ENCODE measurements around the gene ADGRD1.

DNA sequence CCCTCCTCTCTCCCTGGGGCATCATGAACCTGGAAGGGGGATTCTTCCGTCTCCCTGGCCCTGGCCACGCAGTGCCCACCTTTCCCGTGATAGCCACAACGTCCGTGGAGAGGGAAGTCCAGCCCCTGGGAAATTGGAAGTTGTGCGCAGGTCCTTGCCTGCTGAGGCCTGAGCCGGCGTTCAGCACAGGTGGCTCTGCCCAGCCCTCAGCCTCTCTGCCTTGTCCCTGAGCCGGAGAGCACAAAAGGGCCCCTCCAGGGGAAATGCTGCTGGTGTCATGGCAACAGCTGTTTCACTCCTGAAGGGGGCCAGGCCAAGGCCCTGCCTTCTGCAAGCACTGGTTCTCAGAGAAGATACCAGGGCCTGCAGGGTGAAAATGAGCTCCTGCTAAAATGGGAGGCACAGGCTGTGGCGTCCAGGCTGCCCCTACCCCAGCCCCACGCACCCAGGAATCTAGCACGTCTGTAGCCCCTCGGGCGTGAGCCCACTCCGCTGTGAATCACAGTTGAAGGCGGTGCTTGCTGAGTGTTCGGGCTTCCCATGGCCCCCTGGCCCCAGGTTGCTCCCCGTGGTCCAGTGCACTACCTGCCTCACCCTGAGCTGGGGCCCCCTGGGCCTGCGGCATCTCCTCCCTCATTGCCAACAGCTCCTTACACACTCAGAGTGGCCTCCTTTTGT lies 149.4 kb downstream of the ADGRD1 start:
- TF ChIP-seq TAF1 (IDR thresholded peaks at IDR 0.05; ENCODE audit: borderline replicate concordance, insufficient read depth, low read length), result no peak
- no peak for TF ChIP-seq POLR2AphosphoS5 (IDR thresholded peaks at IDR 0.05; ENCODE audit: low read depth, low read length)
- TF ChIP-seq REST (IDR thresholded peaks at IDR 0.05; ENCODE audit: insufficient read depth in 1 of 2, low read depth in 2 of 2, low read length in 2 of 2), result no peak
- no peak for TF ChIP-seq SIN3A (IDR thresholded peaks at IDR 0.05; ENCODE audit: borderline replicate concordance, insufficient read depth, low read length)
- no peak for TF ChIP-seq FOXP2 (optimal IDR thresholded peaks at IDR 0.05; ENCODE audit: borderline replicate concordance, extremely low read depth, extremely low read length, insufficient read depth)

Measured in PFSK-1 (cell line).